HEK293T (cell line): Measurements from ENCODE around the gene WDR27.

Experiments used
- CTCF ChIA-PET: fragments of 350-600 bp; formaldehyde crosslinking; extraction: SDS; loops from one replicate; lab custom pipeline; 2021; ENCODE audit warnings: antibody characterized with exemption, inconsistent platforms; lab: Yijun Ruan, JAX
- POLR2A ChIA-PET: fragments of 350-600 bp; formaldehyde crosslinking; extraction: SDS; loops from one replicate; lab custom pipeline; 2020; ENCODE audit warnings: antibody characterized with exemption, inconsistent platforms; lab: Yijun Ruan, JAX
- DNase-seq: peaks from one replicate; pipeline ENCODE4 v3.0.0; 2012; ENCODE audit warnings: mixed read lengths; ENCODE audit errors: extremely low spot score
- ARNT ChIP-seq: fragments of 450-650 bp; IDR thresholded peaks from 2 replicates; pipeline ENCODE4 v1.6.1; 2017; ENCODE audit warnings: mild to moderate bottlenecking
- BHLHE40 ChIP-seq: fragments of 450-650 bp; IDR thresholded peaks from 2 replicates; pipeline ENCODE4 v1.6.1; 2016; ENCODE audit warnings: mild to moderate bottlenecking, moderate library complexity, borderline replicate concordance
- CTBP1 ChIP-seq: fragments of 450-650 bp; IDR thresholded peaks from 2 replicates; pipeline ENCODE4 v1.6.1; 2016; ENCODE audit warnings: borderline replicate concordance
- ELF4 ChIP-seq: fragments of 450-650 bp; IDR thresholded peaks from 2 replicates; pipeline ENCODE4 v1.6.1; 2017; ENCODE audit warnings: antibody characterized with exemption
- FOXA1 ChIP-seq: fragments of 450-650 bp; IDR thresholded peaks from 2 replicates; pipeline ENCODE4 v1.6.1; 2016; ENCODE audit warnings: mild to moderate bottlenecking
- FOXK2 ChIP-seq: fragments of 450-650 bp; IDR thresholded peaks from 2 replicates; pipeline ENCODE4 v1.6.1; 2016; ENCODE audit warnings: mild to moderate bottlenecking
- FOXM1 ChIP-seq: fragments of 450-650 bp; IDR thresholded peaks from 2 replicates; pipeline ENCODE4 v1.6.1; 2017; ENCODE audit warnings: mild to moderate bottlenecking, borderline replicate concordance
- HDGF ChIP-seq: fragments of 450-650 bp; IDR thresholded peaks from 2 replicates; pipeline ENCODE4 v1.6.1; 2017; ENCODE audit warnings: antibody characterized with exemption, borderline replicate concordance
- L3MBTL2 ChIP-seq: fragments of 450-650 bp; conservative IDR thresholded peaks from 2 replicates; pipeline ENCODE4 v1.6.1; 2016; ENCODE audit warnings: mild to moderate bottlenecking
- LEF1 ChIP-seq: fragments of 450-650 bp; IDR thresholded peaks from 2 replicates; pipeline ENCODE4 v1.6.1; 2017; ENCODE audit warnings: mild to moderate bottlenecking, borderline replicate concordance
- NFRKB ChIP-seq: fragments of 450-650 bp; IDR thresholded peaks from 2 replicates; pipeline ENCODE4 v1.6.1; 2016; ENCODE audit warnings: mild to moderate bottlenecking, moderate library complexity
- PKNOX1 ChIP-seq: fragments of 450-650 bp; IDR thresholded peaks from 2 replicates; pipeline ENCODE4 v1.6.1; 2016
- SP1 ChIP-seq: fragments of 450-650 bp; IDR thresholded peaks from 2 replicates; pipeline ENCODE4 v1.6.1; 2017
- SUZ12 ChIP-seq: fragments of 450-650 bp; IDR thresholded peaks from 2 replicates; pipeline ENCODE4 v1.6.1; 2016; ENCODE audit warnings: mild to moderate bottlenecking
- TARDBP ChIP-seq: fragments of 450-650 bp; IDR thresholded peaks from 2 replicates; pipeline ENCODE4 v1.6.1; 2016
- ZNF384 ChIP-seq: fragments of 450-650 bp; IDR thresholded peaks from 2 replicates; pipeline ENCODE4 v1.6.1; 2016

Gene WDR27

DNA sequence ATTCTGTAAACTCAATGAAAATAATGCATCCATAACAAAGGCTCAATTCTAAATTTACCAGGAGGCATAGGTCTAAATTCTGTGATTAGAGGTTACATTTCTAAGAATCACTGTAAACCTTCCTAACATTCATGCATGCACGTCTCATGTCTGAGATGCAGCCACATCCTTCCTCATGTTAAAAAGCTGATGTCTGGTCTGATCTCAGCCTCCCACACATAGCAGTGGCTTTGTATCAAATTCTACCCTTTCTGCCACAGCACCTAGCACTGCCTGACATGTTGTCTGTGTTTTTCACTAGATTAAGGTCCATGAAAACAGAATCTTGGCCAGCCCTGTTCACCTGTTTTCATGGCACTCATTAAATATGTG, 171.1 kb downstream of the WDR27 start:
- DNase-seq = no peak
- ChIA-PET POLR2A (no interaction called here), CTCF (no interaction called here)
- no peak for TF ChIP-seq BHLHE40
- TF ChIP-seq SUZ12 = no peak
- TF ChIP-seq NFRKB = no peak
- no peak for TF ChIP-seq ELF4
- TF ChIP-seq FOXA1 = no peak
- no peak for TF ChIP-seq ARNT
- TF ChIP-seq TARDBP = no peak
- TF ChIP-seq FOXM1 = no peak
- TF ChIP-seq L3MBTL2 = no peak
- no peak for TF ChIP-seq HDGF
- no peak for TF ChIP-seq CTBP1
- TF ChIP-seq PKNOX1 = no peak
- TF ChIP-seq FOXK2 = no peak
- no peak for TF ChIP-seq SP1
- no peak for TF ChIP-seq LEF1
- no peak for TF ChIP-seq ZNF384

DNA sequence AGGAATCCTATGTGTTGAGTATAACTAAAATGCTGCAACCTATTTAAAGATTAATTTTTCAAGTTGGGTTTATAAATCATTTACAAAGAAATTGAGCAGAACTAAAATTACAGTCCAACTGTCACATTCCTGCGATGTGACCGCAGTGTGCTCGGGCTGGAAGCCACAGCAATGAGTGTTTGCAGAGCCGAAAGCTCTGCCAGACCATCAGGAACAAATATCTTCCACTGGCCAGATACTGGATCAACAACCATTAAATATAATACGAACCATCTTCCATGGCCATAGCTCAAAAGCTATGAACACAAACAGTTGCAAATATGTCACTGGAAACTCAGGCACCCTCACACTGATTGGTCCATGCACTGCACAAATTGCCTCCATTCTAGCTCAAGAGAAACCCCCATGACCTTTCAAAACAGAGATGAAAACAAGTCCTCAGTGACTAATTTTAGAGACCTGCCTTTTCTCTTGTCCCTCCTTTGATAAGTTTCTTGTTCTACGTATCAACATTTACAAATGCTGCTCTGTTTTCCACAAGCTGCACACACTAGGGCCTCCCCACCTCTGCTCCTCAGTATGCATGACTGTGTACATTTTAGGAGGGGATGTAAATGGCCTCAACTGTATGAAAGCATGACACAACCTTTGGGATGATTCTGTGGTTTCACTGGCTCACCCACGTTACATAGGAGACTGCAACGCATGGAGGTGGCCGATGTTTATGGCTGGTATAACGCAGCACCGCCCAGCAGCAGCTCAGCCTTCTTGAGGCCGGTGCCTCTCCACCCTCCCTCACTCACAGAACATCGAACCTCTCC, 171.7 kb downstream of the WDR27 start:
- CTCF ChIA-PET = no interaction called here
- TF ChIP-seq FOXM1 (no peak), HDGF (no peak)
- DNase-seq = no peak
- POLR2A ChIA-PET = no interaction called here

DNA sequence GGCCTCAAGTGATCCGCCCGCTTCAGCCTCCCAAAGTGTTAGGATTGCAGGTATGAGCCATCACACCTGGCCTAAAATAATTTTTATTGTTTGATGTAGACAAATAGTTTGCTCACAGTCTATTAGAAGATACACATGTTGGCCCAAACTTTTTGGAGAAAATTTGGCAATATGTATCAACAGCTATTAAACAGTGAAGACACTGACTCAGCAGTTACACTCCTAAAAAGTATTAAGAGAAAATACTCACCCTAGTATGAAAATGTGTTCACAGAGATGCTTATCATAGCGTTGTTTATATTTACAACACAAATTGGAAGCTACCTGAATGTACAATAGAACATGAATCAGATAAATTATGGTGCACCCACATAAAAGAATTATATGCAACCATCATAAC, 173.1 kb downstream of the WDR27 start:
- ChIA-PET POLR2A (no interaction called here), CTCF (no interaction called here)
- TF ChIP-seq NFRKB (no peak), HDGF (no peak), SP1 (no peak), L3MBTL2 (no peak), CTBP1 (no peak), FOXA1 (no peak), TARDBP (no peak)
- no peak for DNase-seq

GRCh38 chr6:169527306-169527705, 174.5 kb downstream of the WDR27 start:
- ChIA-PET CTCF (no interaction called here), POLR2A (no interaction called here)
- no peak for TF ChIP-seq SP1
- no peak for TF ChIP-seq L3MBTL2
- TF ChIP-seq ZNF384 = no peak
- no peak for TF ChIP-seq FOXK2
- TF ChIP-seq TARDBP = no peak
- no peak for TF ChIP-seq FOXA1
- no peak for TF ChIP-seq FOXM1
- no peak for TF ChIP-seq ELF4
- no peak for TF ChIP-seq HDGF
- TF ChIP-seq ARNT = no peak
- TF ChIP-seq CTBP1 = no peak
- TF ChIP-seq SUZ12 = no peak
- TF ChIP-seq PKNOX1 = no peak
- TF ChIP-seq NFRKB = no peak
- no peak for TF ChIP-seq LEF1
- no peak for TF ChIP-seq BHLHE40
- DNase-seq = no peak

DNA sequence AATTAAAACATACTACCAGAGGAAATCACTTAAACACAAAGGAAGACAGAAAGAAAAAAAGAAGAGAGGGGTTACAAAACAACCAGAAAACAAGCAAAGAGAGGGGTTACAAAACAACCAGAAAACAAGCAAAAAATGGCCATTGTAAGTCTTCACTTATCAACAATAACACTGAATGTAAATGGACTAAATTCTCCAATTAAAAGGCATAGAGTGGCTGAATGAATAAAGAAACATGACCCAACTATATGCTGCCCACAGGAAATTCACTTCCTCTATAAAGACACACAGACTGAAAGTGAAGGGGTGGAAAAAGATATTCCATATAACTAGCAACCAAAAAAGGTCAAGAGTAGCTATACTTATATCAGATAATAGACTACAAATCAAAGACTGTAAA, 180.0 kb downstream of the WDR27 start:
- no peak for DNase-seq
- ChIA-PET POLR2A (no interaction called here), CTCF (no interaction called here)
- TF ChIP-seq LEF1 = no peak
- TF ChIP-seq SUZ12 = no peak
- TF ChIP-seq SP1 = no peak
- TF ChIP-seq NFRKB = no peak
- no peak for TF ChIP-seq HDGF
- TF ChIP-seq BHLHE40 = no peak
- TF ChIP-seq ZNF384 = no peak
- TF ChIP-seq PKNOX1 = no peak
- TF ChIP-seq ARNT = no peak
- no peak for TF ChIP-seq L3MBTL2
- no peak for TF ChIP-seq TARDBP
- TF ChIP-seq FOXA1 = no peak
- TF ChIP-seq FOXM1 = no peak
- no peak for TF ChIP-seq ELF4
- no peak for TF ChIP-seq FOXK2

DNA sequence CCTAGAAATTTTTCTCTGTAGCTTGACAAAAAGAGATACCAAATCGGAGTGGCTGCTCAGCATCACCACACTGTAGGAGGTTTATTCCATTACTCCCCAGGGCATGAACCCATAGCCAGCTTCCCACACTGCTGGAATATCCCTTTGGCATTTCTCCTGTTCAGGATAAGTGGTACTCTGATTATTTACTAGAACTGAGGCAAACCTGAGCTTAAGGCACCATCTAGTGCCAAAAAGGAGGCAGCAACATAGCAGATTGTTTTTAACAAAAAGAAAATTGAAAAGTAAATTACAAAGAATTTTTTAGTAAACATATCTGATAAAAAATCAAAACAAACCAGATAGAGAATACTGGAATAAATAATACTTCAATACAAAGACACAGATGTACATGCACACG, 181.7 kb downstream of the WDR27 start:
- ChIA-PET CTCF (no interaction called here), POLR2A (no interaction called here)
- no peak for DNase-seq
- no peak for TF ChIP-seq SP1
- no peak for TF ChIP-seq TARDBP

- no peak for TF ChIP-seq ZNF384
- TF ChIP-seq HDGF = no peak
- no peak for TF ChIP-seq PKNOX1
- no peak for TF ChIP-seq NFRKB
- no peak for TF ChIP-seq BHLHE40
- no peak for TF ChIP-seq FOXA1
- TF ChIP-seq SP1 = no peak
- TF ChIP-seq L3MBTL2 = no peak
- TF ChIP-seq FOXM1 = no peak
- TF ChIP-seq FOXK2 = no peak
- no peak for TF ChIP-seq SUZ12
- TF ChIP-seq LEF1 = no peak
- ChIA-PET CTCF (no interaction called here), POLR2A (no interaction called here)
- DNase-seq = no peak
Measured at GRCh38 chr6:169518451-169518850, 183.4 kb downstream of the WDR27 start.
